PC-9 (cell line): ENCODE measurements around the gene CCR3. TPM values are rescaled to one million over a fixed set of nuclear protein-coding genes. Genes with fewer than 3 reads are reported as not detected.
A peak's percentile ranks its signal among the peaks of the same experiment; 100 is the strongest.

Experiments
- BruUV-seq: library from RNA; stranded (reverse); fragments of 400-500 nt; replicated peaks from 2 replicates; lab custom pipeline; 2021; lab: Mats Ljungman, UMichigan
- CTCF ChIA-PET: fragments of 300-600 bp; sonication (Branson Sonifier 250); formaldehyde crosslinking; loops from one replicate; lab custom pipeline; 2022; ENCODE audit warnings: antibody characterized with exemption; lab: Charles Lee
- POLR2A ChIA-PET: fragments of 300-600 bp; sonication (Branson Sonifier 250); formaldehyde crosslinking; loops from one replicate; lab custom pipeline; 2022; ENCODE audit warnings: antibody characterized with exemption; ENCODE audit not compliant: unreplicated experiment; lab: Charles Lee
- DNase-seq, 2 experiments: peaks; one replicate each; pipeline versions ENCODE4 v3.0.0 to v3.0.0-alpha.2; 2015 to 2022; ENCODE audit warnings: mixed read lengths in 1 of 2
- H2AFZ ChIP-seq: fragments of 200-600 bp; sonication (generic); 2 replicates; pipeline ENCODE4 v1.8.1; 2017; ENCODE audit warnings: antibody characterized with exemption
- H3F3A ChIP-seq: fragments of 200-600 bp; sonication (generic); 2 replicates; pipeline ENCODE4 v1.8.1; 2017; ENCODE audit warnings: antibody characterized with exemption, mild to moderate bottlenecking, low read depth; ENCODE audit not compliant: insufficient read depth
- H3K27ac ChIP-seq: fragments of 200-600 bp; sonication (generic); 2 replicates; pipeline ENCODE4 v1.6.1; 2016; ENCODE audit warnings: mixed run types
- H3K27me3 ChIP-seq: fragments of 200-600 bp; sonication (generic); 2 replicates; pipeline ENCODE4 v1.6.1; 2016; ENCODE audit warnings: low read depth, mixed run types; ENCODE audit not compliant: insufficient read depth
- H3K36me3 ChIP-seq: fragments of 200-600 bp; sonication (generic); 2 replicates; pipeline ENCODE4 v1.6.1; 2016; ENCODE audit warnings: low read depth, mixed run types
- H3K4me1 ChIP-seq: fragments of 200-600 bp; sonication (generic); replicated peaks from 2 replicates; pipeline ENCODE4 v1.6.1; 2016; ENCODE audit warnings: mixed run types; ENCODE audit not compliant: insufficient read depth
- H3K4me2 ChIP-seq: fragments of 200-600 bp; sonication (generic); 2 replicates; pipeline ENCODE4 v1.6.1; 2017; ENCODE audit warnings: mixed run types
- H3K4me3 ChIP-seq: fragments of 200-600 bp; sonication (generic); 2 replicates; pipeline ENCODE4 v1.6.1; 2016; ENCODE audit warnings: mixed run types
- H3K79me2 ChIP-seq: fragments of 200-600 bp; sonication (generic); 2 replicates; pipeline ENCODE4 v1.6.1; 2017; ENCODE audit warnings: low read depth, mixed run types
- H3K9me2 ChIP-seq: fragments of 200-600 bp; sonication (generic); 2 replicates; pipeline ENCODE4 v1.8.1; 2017; ENCODE audit warnings: mild to moderate bottlenecking; ENCODE audit not compliant: insufficient read depth
- H3K9me3 ChIP-seq: fragments of 200-600 bp; sonication (generic); 2 replicates; pipeline ENCODE4 v1.8.1; 2016; ENCODE audit warnings: low read depth; ENCODE audit not compliant: insufficient read depth
- H4K20me1 ChIP-seq: fragments of 200-600 bp; sonication (generic); 2 replicates; pipeline ENCODE4 v1.8.1; 2017; ENCODE audit not compliant: insufficient read depth
- CTCF ChIP-seq: fragments of 200-600 bp; sonication (generic); conservative IDR thresholded peaks from 2 replicates; pipeline ENCODE4 v1.6.1; 2017; ENCODE audit warnings: mixed run types, antibody characterized with exemption, mild to moderate bottlenecking, moderate library complexity
- EZH2 ChIP-seq: fragments of 200-600 bp; sonication (generic); IDR thresholded peaks from 2 replicates; pipeline ENCODE4 v1.8.0; 2017; ENCODE audit warnings: antibody characterized with exemption, low read depth
- intact Hi-C: fragments of 100-400 bp; cut with micrococcal nuclease; formaldehyde crosslinking; loops from one replicate; pipeline ENCODE4 v1.10.0; 2022; ENCODE audit not compliant: unreplicated experiment
- total RNA-seq: library from RNA; stranded (reverse); gene quantifications from 2 replicates; pipeline ENCODE4 v1.2.3, GENCODE V29; 2021

Gene CCR3
- total RNA-seq, 1 experiment from 2014 or later: 3.1 TPM

DNA sequence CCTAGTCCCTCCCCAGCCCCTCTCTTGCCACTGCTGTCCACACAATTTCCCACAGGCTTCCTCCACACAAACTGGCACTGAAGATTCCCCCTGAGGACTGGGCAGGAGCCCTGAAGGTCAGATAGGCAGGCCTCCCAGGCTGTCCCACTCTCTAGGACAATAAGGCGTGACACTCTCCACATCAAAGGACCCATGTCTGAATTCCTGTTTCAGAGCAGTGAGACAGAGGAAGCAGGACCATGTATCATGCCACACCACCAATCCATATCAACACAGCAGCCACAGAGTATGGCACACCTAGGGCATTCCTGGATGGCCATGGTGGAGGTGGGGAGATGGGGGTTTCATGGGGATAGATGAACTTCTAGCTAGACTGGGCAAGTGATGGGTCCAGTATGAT lies 20.3 kb upstream of the CCR3 start:
- H3K27me3 ChIP-seq: no peaks in the 10 kb centered on the region
- no peaks in the 10 kb centered on the region for H3F3A ChIP-seq
- no peaks in the 10 kb centered on the region for H3K79me2 ChIP-seq
- no peak for DNase-seq
- H3K9me2 ChIP-seq: no peaks in the 10 kb centered on the region
- H3K9me3 ChIP-seq: no peaks in the 10 kb centered on the region
- intact Hi-C loops: no loop called here
- no peaks in the 10 kb centered on the region for H3K36me3 ChIP-seq
- H3K27ac ChIP-seq: no peak overlapping the region
- H3K4me2 ChIP-seq: no peak overlapping the region
- ChIA-PET CTCF (no interaction called here), POLR2A (no interaction called here)
- no peak overlapping the region for H3K4me3 ChIP-seq
- TF ChIP-seq EZH2 (no peak), CTCF (no peak)
- H2AFZ ChIP-seq: no peak overlapping the region
- no TSS peak for BruUV-seq
- no peaks in the 10 kb centered on the region for H3K4me1 ChIP-seq
- no peaks in the 10 kb centered on the region for H4K20me1 ChIP-seq

GRCh38 chr3:46222435-46223161 lies 19.7 kb upstream of the CCR3 start:
- no TSS peak for BruUV-seq
- Histone ChIP-seq H4K20me1 (no peaks in the 10 kb centered on the region), H3K9me3 (no peaks in the 10 kb centered on the region), H3K36me3 (no peaks in the 10 kb centered on the region), H3K27ac (no peak overlapping the region), H3K4me3 (no peak overlapping the region), H2AFZ (no peak overlapping the region), H3K4me1 (no peaks in the 10 kb centered on the region), H3K27me3 (no peaks in the 10 kb centered on the region), H3K9me2 (no peaks in the 10 kb centered on the region), H3K4me2 (no peak overlapping the region), H3K79me2 (no peaks in the 10 kb centered on the region), H3F3A (peaks cover 2% of the 10 kb centered on the region; the same call in 1 of the 2 replicates)
- TF ChIP-seq EZH2 (no peak), CTCF (no peak)
- intact Hi-C loops: no loop called here
- no peak for DNase-seq
- CTCF ChIA-PET: no interaction called here
- POLR2A ChIA-PET: no interaction called here

DNA sequence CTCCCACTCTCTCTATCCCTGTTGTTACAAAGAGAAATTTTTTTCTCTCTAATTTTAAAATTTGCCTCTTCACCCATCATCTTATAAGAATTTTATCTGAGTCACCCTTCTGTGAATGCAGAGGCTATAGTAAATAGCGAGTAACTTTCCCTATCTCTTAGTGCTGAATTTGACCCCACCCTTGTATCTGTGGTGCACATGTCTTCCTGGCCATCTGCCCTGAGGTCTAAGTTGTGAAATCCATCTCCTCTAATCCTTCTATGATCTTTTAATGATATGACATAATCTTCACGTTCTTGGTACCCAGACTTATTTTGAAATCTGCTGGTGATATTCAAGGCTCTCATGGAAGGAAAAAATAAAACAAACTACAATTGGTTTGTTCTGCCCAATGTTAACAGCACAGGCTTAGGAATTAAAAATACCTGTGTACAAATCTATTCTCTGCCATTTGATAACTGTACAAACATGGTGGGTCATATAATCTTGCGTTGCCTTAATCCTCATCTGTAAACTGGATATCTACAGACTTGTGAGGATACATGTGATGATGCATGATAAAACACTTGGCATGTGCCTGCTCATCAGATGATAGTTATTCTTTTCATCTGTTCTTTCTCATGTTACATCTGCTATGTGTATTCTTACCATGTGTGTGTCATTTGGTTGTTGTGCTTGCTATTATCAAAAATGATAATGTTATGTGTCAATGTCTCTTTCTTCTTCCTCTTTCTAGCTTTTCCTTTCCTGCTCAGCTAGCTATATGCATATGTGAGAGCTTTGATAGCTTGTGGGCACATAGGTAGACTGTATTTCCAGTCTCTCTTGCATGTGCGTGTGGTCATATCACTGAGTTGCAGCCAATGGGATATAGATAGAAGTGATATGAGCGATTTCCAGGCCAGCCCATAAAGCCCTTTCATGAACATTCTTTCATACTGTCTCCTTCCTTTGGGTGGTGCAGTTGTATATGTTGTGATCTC lies 13.7 kb upstream of the CCR3 start:
- no peaks in the 10 kb centered on the region for H3K9me2 ChIP-seq
- H3K4me3 ChIP-seq: no peak overlapping the region
- CTCF ChIA-PET: no interaction called here
- intact Hi-C loops: no loop called here
- no peaks in the 10 kb centered on the region for H3K79me2 ChIP-seq
- no peaks in the 10 kb centered on the region for H3K36me3 ChIP-seq
- H3F3A ChIP-seq: peaks cover 7% of the 10 kb centered on the region; the same call in 1 of the 2 replicates
- no peaks in the 10 kb centered on the region for H3K27me3 ChIP-seq
- H3K9me3 ChIP-seq: no peaks in the 10 kb centered on the region
- H3K4me1 ChIP-seq: peaks cover 8% of the 10 kb centered on the region
- H3K27ac ChIP-seq: no peak overlapping the region
- H2AFZ ChIP-seq: no peak overlapping the region
- TF ChIP-seq EZH2 (no peak), CTCF (no peak)
- H4K20me1 ChIP-seq: no peaks in the 10 kb centered on the region
- peak; percentile 42 to 72 for DNase-seq
- no TSS peak for BruUV-seq
- H3K4me2 ChIP-seq: peak overlapping the region; percentile 36
- POLR2A ChIA-PET: no interaction called here
